GM12878 (cell line): ENCODE data around the gene CDC37. TPM values are rescaled to one million over a fixed set of nuclear protein-coding genes. Genes with fewer than 3 reads are reported as not detected.

Experiments used
- CBX5 ChIP-seq: sonication (generic); IDR thresholded peaks from 2 replicates; pipeline ENCODE4 v1.6.1; 2016; ENCODE audit warnings: low read depth, moderate library complexity, mild to moderate bottlenecking, inconsistent platforms
- CEBPB ChIP-seq, 2 experiments: fragments of 150-350 bp in 1 of 2; IDR thresholded peaks; 2 replicates each; pipeline ENCODE4 v1.6.1; 2012 to 2014; ENCODE audit warnings: low read depth in 2 of 2, low read length in 2 of 2, borderline replicate concordance in 1 of 2, inconsistent platforms in 1 of 2
- CHD2 ChIP-seq: IDR thresholded peaks from 2 replicates; pipeline ENCODE4 v1.6.1; 2011; ENCODE audit warnings: low read depth, low read length, improper control_type of control experiment, borderline replicate concordance
- EED ChIP-seq: sonication (generic); IDR thresholded peaks from 2 replicates; pipeline ENCODE4 v1.6.1; 2016; ENCODE audit warnings: antibody characterized with exemption, low read depth
- EZH2 ChIP-seq: IDR thresholded peaks from 2 replicates; pipeline ENCODE4 v1.6.1; 2012; ENCODE audit warnings: low read depth, mild to moderate bottlenecking, control low read depth, inconsistent platforms, low read length, borderline replicate concordance; ENCODE audit not compliant: control insufficient read depth
- FOXM1 ChIP-seq: IDR thresholded peaks from 2 replicates; pipeline ENCODE4 v1.6.1; 2012; ENCODE audit warnings: low read depth, mild to moderate bottlenecking, inconsistent platforms, low read length, moderate library complexity
- GABPA ChIP-seq: IDR thresholded peaks from 2 replicates; pipeline ENCODE4 v1.6.1; 2014; ENCODE audit warnings: antibody characterized with exemption, low read depth, mild to moderate bottlenecking, inconsistent platforms
- HDAC2 ChIP-seq: fragments of 200-600 bp; sonication (generic); IDR thresholded peaks from 2 replicates; pipeline ENCODE4 v1.6.1; 2017
- MEF2B ChIP-seq: fragments of 450-650 bp; IDR thresholded peaks from 2 replicates; pipeline ENCODE4 v1.6.1; 2018; ENCODE audit warnings: mild to moderate bottlenecking, moderate library complexity; ENCODE audit not compliant: partially characterized antibody, poor library complexity, severe bottlenecking
- MLLT1 ChIP-seq: fragments of 450-650 bp; IDR thresholded peaks from 2 replicates; pipeline ENCODE4 v1.6.1; 2016; ENCODE audit warnings: mild to moderate bottlenecking
- NFYA ChIP-seq: IDR thresholded peaks from 2 replicates; pipeline ENCODE4 v1.6.1; 2011; ENCODE audit warnings: low read depth, mild to moderate bottlenecking, low read length, improper control_type of control experiment, borderline replicate concordance
- PAX5 ChIP-seq: IDR thresholded peaks from 2 replicates; pipeline ENCODE4 v1.6.1; 2011; ENCODE audit warnings: low read depth, low read length, borderline replicate concordance
- PAX8 ChIP-seq: fragments of 450-650 bp; IDR thresholded peaks from 2 replicates; pipeline ENCODE4 v1.6.1; 2017; ENCODE audit warnings: mild to moderate bottlenecking, moderate library complexity
- PBX3 ChIP-seq: IDR thresholded peaks from 2 replicates; pipeline ENCODE4 v1.6.1; 2011; ENCODE audit warnings: mild to moderate bottlenecking, low read depth, low read length, moderate library complexity; ENCODE audit not compliant: insufficient replicate concordance
- POU2F2 ChIP-seq: IDR thresholded peaks from 3 replicates; pipeline ENCODE4 v1.6.1; 2011; ENCODE audit warnings: low read depth, mild to moderate bottlenecking, low read length, borderline replicate concordance
- RAD51 ChIP-seq: fragments of 450-650 bp; IDR thresholded peaks from 2 replicates; pipeline ENCODE4 v1.6.1; 2016; ENCODE audit warnings: moderate library complexity, mild to moderate bottlenecking, inconsistent platforms
- SMC3 ChIP-seq: IDR thresholded peaks from 2 replicates; pipeline ENCODE4 v1.6.1; 2011; ENCODE audit warnings: low read length, improper control_type of control experiment, borderline replicate concordance
- SPI1 ChIP-seq: IDR thresholded peaks from 2 replicates; pipeline ENCODE4 v1.6.1; 2011; ENCODE audit warnings: low read depth, mild to moderate bottlenecking, low read length, moderate library complexity, borderline replicate concordance; ENCODE audit not compliant: insufficient read depth
- TARDBP ChIP-seq: IDR thresholded peaks from 2 replicates; pipeline ENCODE4 v1.6.1; 2016; ENCODE audit warnings: borderline replicate concordance
- ZBED1 ChIP-seq: IDR thresholded peaks from 2 replicates; pipeline ENCODE4 v1.6.1; 2016; ENCODE audit warnings: borderline replicate concordance
- polyA plus RNA-seq, 11 experiments: library from polyadenylated mRNA; depleted of rRNA in 4 of 11; unstranded in 6 of 11; stranded (reverse) in 5 of 11; fragments of >200 nt; fragmentation: Nextera tagmentation in 4 of 11; fragmentation: Illumina TruSeq in 1 of 11; extraction: Ambion mirVana in 4 of 11; extraction: Trizol in 1 of 11; gene quantifications; 1 replicate in 1 of 11; 2 replicates in 10 of 11; pipeline versions ENCODE4 v1.2.1 to v1.2.3, GENCODE V29; 2011 to 2016; ENCODE audit warnings: inconsistent platforms in 2 of 11, missing spikeins in 2 of 11, low read depth in 1 of 11
- total RNA-seq, 4 experiments: library from RNA; depleted of rRNA in 3 of 4; stranded (reverse); fragments of >200 nt in 3 of 4; fragmentation: Illumina TruSeq in 1 of 4; extraction: Trizol in 1 of 4; gene quantifications; 2 replicates each; pipeline versions ENCODE4 v1.2.1 to v1.2.3, GENCODE V29; 2013 to 2021
- TF ChIP-seq, protein P1 (sequence below): fragments of 450-650 bp; formaldehyde crosslinking; IDR thresholded peaks from 2 replicates; pipeline ENCODE4 v1.4.0; 2020; ENCODE audit warnings: mild to moderate bottlenecking, moderate library complexity
- TF ChIP-seq, protein P2 (sequence below): fragments of 150-350 bp; IDR thresholded peaks from 2 replicates; pipeline ENCODE4 v1.6.1; 2014; ENCODE audit warnings: mild to moderate bottlenecking, low read depth, low read length
- TF ChIP-seq, protein P3 (sequence below): IDR thresholded peaks from 2 replicates; pipeline ENCODE4 v1.6.1; 2012; ENCODE audit warnings: low read depth, low read length, improper control_type of control experiment

Gene CDC37
- total and polyA plus RNA-seq, 10 of the 15 experiments (the other 5 are each of a cell fraction or from before 2014, with no cell fraction given): 4.7 to 265 (median 176) TPM

- TF ChIP-seq, protein P1, sequence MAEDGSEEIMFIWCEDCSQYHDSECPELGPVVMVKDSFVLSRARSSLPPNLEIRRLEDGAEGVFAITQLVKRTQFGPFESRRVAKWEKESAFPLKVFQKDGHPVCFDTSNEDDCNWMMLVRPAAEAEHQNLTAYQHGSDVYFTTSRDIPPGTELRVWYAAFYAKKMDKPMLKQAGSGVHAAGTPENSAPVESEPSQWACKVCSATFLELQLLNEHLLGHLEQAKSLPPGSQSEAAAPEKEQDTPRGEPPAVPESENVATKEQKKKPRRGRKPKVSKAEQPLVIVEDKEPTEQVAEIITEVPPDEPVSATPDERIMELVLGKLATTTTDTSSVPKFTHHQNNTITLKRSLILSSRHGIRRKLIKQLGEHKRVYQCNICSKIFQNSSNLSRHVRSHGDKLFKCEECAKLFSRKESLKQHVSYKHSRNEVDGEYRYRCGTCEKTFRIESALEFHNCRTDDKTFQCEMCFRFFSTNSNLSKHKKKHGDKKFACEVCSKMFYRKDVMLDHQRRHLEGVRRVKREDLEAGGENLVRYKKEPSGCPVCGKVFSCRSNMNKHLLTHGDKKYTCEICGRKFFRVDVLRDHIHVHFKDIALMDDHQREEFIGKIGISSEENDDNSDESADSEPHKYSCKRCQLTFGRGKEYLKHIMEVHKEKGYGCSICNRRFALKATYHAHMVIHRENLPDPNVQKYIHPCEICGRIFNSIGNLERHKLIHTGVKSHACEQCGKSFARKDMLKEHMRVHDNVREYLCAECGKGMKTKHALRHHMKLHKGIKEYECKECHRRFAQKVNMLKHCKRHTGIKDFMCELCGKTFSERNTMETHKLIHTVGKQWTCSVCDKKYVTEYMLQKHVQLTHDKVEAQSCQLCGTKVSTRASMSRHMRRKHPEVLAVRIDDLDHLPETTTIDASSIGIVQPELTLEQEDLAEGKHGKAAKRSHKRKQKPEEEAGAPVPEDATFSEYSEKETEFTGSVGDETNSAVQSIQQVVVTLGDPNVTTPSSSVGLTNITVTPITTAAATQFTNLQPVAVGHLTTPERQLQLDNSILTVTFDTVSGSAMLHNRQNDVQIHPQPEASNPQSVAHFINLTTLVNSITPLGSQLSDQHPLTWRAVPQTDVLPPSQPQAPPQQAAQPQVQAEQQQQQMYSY (CRISPR knock-in tag): no peak
- no peak for TF ChIP-seq PAX8
- no peak for TF ChIP-seq POU2F2
- no peak for TF ChIP-seq HDAC2
- no peak for TF ChIP-seq PBX3
- TF ChIP-seq CHD2: no peak
- 0 out of 2 replicates have a peak, but pooled peaks have one; percentile 27 for TF ChIP-seq TARDBP
- TF ChIP-seq ZBED1: 0 out of 2 replicates have a peak, but pooled peaks have one; percentile 42
- TF ChIP-seq RAD51: no peak
- no peak for TF ChIP-seq CBX5
- peak; percentile 66 for TF ChIP-seq EED
- TF ChIP-seq, protein P2, sequence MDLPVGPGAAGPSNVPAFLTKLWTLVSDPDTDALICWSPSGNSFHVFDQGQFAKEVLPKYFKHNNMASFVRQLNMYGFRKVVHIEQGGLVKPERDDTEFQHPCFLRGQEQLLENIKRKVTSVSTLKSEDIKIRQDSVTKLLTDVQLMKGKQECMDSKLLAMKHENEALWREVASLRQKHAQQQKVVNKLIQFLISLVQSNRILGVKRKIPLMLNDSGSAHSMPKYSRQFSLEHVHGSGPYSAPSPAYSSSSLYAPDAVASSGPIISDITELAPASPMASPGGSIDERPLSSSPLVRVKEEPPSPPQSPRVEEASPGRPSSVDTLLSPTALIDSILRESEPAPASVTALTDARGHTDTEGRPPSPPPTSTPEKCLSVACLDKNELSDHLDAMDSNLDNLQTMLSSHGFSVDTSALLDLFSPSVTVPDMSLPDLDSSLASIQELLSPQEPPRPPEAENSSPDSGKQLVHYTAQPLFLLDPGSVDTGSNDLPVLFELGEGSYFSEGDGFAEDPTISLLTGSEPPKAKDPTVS: no peak
- TF ChIP-seq, protein P3, sequence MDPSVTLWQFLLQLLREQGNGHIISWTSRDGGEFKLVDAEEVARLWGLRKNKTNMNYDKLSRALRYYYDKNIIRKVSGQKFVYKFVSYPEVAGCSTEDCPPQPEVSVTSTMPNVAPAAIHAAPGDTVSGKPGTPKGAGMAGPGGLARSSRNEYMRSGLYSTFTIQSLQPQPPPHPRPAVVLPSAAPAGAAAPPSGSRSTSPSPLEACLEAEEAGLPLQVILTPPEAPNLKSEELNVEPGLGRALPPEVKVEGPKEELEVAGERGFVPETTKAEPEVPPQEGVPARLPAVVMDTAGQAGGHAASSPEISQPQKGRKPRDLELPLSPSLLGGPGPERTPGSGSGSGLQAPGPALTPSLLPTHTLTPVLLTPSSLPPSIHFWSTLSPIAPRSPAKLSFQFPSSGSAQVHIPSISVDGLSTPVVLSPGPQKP: no peak
- no peak for TF ChIP-seq PAX5
- no peak for TF ChIP-seq FOXM1
- TF ChIP-seq SMC3: peak; percentile 97
- no peak for TF ChIP-seq EZH2
- TF ChIP-seq SPI1: no peak
- no peak for TF ChIP-seq GABPA
- TF ChIP-seq NFYA: no peak
- TF ChIP-seq MLLT1: 0 out of 2 replicates have a peak, but pooled peaks have one; percentile 25
- TF ChIP-seq MEF2B: no peak
- TF ChIP-seq CEBPB (IDR thresholded peaks at IDR 0.05; ENCODE audit: borderline replicate concordance in 1 of 2, low read depth in 2 of 2, low read length in 2 of 2): no peak
Measured at GRCh38 chr19:10388957-10389356, 14.4 kb downstream of the CDC37 start (continued).
